ENCODE results near the gene LAT. TPM values are rescaled to one million over a fixed set of nuclear protein-coding genes. Genes with fewer than 3 reads are reported as not detected.

Gene LAT
- total and polyA plus RNA-seq, 2 of the 13 experiments (the other 11 are each of a cell fraction or from before 2014, with no cell fraction given) = 2.0 to 3.0 TPM

DNA sequence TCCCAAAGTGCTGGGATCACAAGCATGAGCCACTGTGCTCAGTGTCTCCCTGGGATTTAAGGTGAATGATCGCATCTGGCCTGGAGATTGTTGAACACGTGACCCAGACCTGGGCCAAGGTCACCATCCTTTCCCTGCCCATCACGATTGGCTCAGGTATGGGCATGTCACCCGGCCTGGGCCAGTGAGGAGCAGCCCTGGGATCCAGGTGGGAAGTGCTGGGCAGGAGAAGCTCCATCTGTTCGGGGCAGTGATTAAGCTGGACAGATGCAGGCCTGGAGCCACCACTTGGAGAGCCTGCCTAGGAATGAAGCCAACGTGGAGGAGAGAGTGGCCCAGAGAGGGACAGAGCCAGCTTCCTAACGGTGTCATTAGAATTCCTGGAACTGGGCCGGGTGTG is 6.8 kb downstream of the LAT start (continued):
- TF ChIP-seq, protein P1, sequence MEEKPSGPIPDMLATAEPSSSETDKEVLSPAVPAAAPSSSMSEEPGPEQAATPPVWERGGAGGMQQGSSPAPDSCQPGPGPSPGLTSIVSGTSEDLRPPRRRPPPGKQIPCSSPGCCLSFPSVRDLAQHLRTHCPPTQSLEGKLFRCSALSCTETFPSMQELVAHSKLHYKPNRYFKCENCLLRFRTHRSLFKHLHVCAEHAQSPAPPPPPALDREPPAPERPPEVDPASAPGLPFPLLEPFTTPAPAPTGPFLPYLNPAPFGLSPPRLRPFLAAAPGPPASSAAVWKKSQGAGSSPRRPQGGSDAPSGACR (CRISPR knock-in tag; IDR thresholded peaks at IDR 0.05) = no peak
- 0 out of 2 replicates have a peak, but pooled peaks have one; percentile 31 for TF ChIP-seq KDM2A (CRISPR knock-in tag; IDR thresholded peaks at IDR 0.05; ENCODE audit: borderline replicate concordance, low read depth)
- TF ChIP-seq RXRB (CRISPR knock-in tag; IDR thresholded peaks at IDR 0.05; ENCODE audit: borderline replicate concordance) = no peak
- peak; percentile 31; the same call in 1 of the 2 replicates for TF ChIP-seq ZNF768 (CRISPR knock-in tag; IDR thresholded peaks at IDR 0.05)
- TF ChIP-seq NR2C2 (CRISPR knock-in tag; IDR thresholded peaks at IDR 0.05; ENCODE audit: borderline replicate concordance) = peak; percentile 32; the same call in 1 of the 2 replicates
- TF ChIP-seq GZF1 (CRISPR knock-in tag; IDR thresholded peaks at IDR 0.05) = no peak
- TF ChIP-seq, protein P2, sequence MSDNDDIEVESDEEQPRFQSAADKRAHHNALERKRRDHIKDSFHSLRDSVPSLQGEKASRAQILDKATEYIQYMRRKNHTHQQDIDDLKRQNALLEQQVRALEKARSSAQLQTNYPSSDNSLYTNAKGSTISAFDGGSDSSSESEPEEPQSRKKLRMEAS (IDR thresholded peaks at IDR 0.05) = no peak
- TF ChIP-seq ZNF766 (CRISPR knock-in tag; IDR thresholded peaks at IDR 0.05; ENCODE audit: borderline replicate concordance) = no peak
- no peak for TF ChIP-seq TBL1XR1 (IDR thresholded peaks at IDR 0.05; ENCODE audit: borderline replicate concordance, low read length, partially characterized antibody)
- TF ChIP-seq SP2 (CRISPR knock-in tag; IDR thresholded peaks at IDR 0.05) = peak; percentile 24; the same call in 1 of the 2 replicates
- TF ChIP-seq, protein P3, sequence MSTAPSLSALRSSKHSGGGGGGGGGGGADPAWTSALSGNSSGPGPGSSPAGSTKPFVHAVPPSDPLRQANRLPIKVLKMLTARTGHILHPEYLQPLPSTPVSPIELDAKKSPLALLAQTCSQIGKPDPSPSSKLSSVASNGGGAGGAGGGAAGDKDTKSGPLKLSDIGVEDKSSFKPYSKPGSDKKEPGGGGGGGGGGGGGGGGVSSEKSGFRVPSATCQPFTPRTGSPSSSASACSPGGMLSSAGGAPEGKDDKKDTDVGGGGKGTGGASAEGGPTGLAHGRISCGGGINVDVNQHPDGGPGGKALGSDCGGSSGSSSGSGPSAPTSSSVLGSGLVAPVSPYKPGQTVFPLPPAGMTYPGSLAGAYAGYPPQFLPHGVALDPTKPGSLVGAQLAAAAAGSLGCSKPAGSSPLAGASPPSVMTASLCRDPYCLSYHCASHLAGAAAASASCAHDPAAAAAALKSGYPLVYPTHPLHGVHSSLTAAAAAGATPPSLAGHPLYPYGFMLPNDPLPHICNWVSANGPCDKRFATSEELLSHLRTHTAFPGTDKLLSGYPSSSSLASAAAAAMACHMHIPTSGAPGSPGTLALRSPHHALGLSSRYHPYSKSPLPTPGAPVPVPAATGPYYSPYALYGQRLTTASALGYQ (CRISPR knock-in tag; IDR thresholded peaks at IDR 0.05) = no peak

DNA sequence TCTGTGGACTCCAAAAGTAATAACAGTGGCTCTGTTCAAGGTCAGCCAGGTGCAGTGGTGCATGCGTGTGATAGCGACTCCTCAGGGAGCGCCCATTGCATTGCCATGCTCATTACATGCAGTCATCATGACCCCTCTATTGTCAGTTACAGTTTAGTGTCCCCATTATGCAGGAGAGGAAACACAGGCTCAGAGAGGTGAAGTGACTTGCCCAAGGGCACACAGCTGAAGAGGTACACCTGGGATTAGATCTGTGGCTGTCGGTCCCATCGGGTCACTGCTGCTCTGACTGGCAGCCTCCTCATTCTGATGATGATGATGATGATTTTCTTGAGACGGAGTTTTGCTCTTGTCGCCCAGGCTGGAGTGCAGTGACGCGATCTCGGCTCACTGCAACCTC is 7.6 kb downstream of the LAT start:
- Histone ChIP-seq H3K4me1 (ENCODE audit: insufficient read depth, low read length) (peaks cover 8% of the 10 kb centered on the region), H3K27ac (ENCODE audit: extremely low read length, insufficient read depth, low read length) (no peak overlapping the region), H3K27me3 (ENCODE audit: control insufficient read depth in 1 of 2, insufficient read depth in 2 of 2, low read length in 2 of 2) (no peaks in the 10 kb centered on the region), H3K79me2 (ENCODE audit: insufficient read depth, low read length) (no peaks in the 10 kb centered on the region), H3K36me3 (replicated peaks in 1 of 2; ENCODE audit: control insufficient read depth in 1 of 2, insufficient read depth in 2 of 2, low read length in 2 of 2) (no peaks in the 10 kb centered on the region), H3K9ac (ENCODE audit: insufficient read depth, low read depth, low read length) (no peak overlapping the region), H2AFZ (ENCODE audit: low read length) (no peak overlapping the region), H4K20me1 (ENCODE audit: insufficient read depth, low read length) (no peaks in the 10 kb centered on the region), H3K4me2 (ENCODE audit: low read depth, low read length) (no peak overlapping the region), H3K9me3 (ENCODE audit: low read length) (no peaks in the 10 kb centered on the region), H3K4me3 (replicated peaks in 1 of 3; ENCODE audit: insufficient read depth in 1 of 3, low read depth in 2 of 3, low read length in 3 of 3) (no peak overlapping the region)
- intact Hi-C loops (cut with micrococcal nuclease; ENCODE audit: unreplicated experiment) = no loop called here
- no peak for FAIRE-seq
- ChIA-PET POLR2A (no interaction called here), CTCF (ENCODE audit: low intra/inter-chr PET ratio, low total read pairs) (no interaction called here)
- 93% methylated on average over 10 of the region's 10 CpGs for whole genome bisulfite sequencing (ENCODE audit: low lambda C conversion rate)
- no peak for DNase-seq (ENCODE audit: low spot score)
- TF ChIP-seq AHR (CRISPR knock-in tag; IDR thresholded peaks at IDR 0.05) = no peak
- TF ChIP-seq GABPB1 (CRISPR knock-in tag; IDR thresholded peaks at IDR 0.05) = no peak
- peak; percentile 92 for TF ChIP-seq ZNF768 (CRISPR knock-in tag; IDR thresholded peaks at IDR 0.05)
- TF ChIP-seq STAG1 (CRISPR knock-in tag; IDR thresholded peaks at IDR 0.05) = no peak
- 0 out of 2 replicates have a peak, but pooled peaks have one; percentile 25 for TF ChIP-seq CREB1 (IDR thresholded peaks at IDR 0.05)
- TF ChIP-seq CREB1 (CRISPR knock-in tag; IDR thresholded peaks at IDR 0.05) = no peak
- no peak for TF ChIP-seq SYNCRIP (IDR thresholded peaks at IDR 0.05; ENCODE audit: insufficient read depth, low read depth, low read length)
- TF ChIP-seq, protein P4, sequence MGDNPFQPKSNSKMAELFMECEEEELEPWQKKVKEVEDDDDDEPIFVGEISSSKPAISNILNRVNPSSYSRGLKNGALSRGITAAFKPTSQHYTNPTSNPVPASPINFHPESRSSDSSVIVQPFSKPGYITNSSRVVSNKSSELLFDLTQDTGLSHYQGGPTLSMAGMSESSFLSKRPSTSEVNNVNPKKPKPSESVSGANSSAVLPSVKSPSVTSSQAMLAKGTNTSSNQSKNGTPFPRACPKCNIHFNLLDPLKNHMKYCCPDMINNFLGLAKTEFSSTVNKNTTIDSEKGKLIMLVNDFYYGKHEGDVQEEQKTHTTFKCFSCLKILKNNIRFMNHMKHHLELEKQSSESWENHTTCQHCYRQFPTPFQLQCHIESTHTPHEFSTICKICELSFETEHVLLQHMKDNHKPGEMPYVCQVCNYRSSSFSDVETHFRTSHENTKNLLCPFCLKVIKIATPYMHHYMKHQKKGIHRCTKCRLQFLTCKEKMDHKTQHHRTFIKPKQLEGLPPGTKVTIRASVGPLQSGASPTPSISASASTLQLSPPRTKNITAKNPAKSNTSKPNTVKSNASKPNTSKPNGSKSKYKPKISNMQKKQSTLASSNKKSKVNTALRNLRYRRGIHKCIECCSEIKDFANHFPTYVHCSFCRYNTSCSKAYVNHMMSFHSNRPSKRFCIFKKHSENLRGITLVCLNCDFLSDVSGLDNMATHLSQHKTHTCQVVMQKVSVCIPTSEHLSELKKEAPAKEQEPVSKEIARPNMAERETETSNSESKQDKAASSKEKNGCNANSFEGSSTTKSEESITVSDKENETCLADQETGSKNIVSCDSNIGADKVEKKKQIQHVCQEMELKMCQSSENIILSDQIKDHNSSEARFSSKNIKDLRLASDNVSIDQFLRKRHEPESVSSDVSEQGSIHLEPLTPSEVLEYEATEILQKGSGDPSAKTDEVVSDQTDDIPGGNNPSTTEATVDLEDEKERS (CRISPR knock-in tag; IDR thresholded peaks at IDR 0.05) = no peak
- no peak for TF ChIP-seq SMAD3 (CRISPR knock-in tag; IDR thresholded peaks at IDR 0.05)
- BruUV-seq (replicated peaks) = no TSS peak
- in situ Hi-C loops (cut with HindIII; ENCODE audit: extremely low pct_ligation_motif_present, low pct_unique_long_range_greater_than_20kb) = no loop called here
- ATAC-seq = no peak

All from HepG2 (cell line).